Measurements from ENCODE around the gene ARMC5.
A peak's percentile ranks its signal among the peaks of the same experiment; 100 is the strongest.

The ARMC5 gene

GRCh38 chr16:31461201-31461920, 2.1 kb downstream of the ARMC5 start:
- no peak for DNase-seq (ENCODE audit: low spot score)

DNA sequence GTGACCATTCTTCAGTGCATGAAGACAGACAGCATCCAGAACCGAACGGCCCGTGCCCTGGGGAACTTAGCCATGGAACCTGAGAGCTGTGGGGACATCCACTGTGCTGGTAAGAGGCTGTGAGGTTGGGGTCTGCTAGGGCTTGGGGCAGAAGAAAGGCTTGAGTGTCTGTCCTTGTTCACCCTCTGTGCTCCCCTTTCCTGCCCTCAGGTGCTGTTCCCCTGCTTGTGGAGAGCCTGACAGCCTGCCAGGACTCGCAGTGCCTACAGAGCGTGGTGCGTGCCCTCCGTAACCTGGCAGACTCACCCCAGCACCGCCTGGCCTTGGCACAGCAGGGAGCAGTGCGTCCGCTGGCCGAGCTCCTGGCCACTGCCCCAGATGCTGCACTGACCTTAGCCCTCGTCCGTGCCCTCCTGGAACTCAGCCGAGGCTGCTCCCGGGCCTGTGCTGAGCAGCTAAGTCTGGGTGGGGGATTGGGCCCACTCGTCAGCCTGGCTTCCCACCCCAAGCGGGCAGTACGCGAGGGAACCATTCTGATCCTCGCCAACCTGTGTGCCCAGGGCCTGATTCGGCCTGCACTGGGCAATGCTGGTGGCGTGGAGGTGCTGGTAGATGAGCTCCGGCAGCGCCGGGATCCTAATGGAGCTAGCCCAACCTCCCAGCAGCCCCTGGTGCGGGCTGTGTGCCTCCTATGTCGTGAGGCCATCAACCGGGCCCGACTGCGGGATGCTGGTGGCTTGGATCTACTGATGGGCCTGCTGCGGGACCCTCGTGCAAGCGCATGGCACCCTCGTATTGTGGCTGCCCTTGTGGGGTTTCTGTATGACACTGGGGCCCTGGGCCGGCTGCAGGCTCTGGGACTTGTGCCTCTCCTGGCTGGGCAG, 2.9 kb downstream of the ARMC5 start:
- DNase-seq (ENCODE audit: low spot score): no peak

GRCh38 chr16:31464348-31464769, 5.1 kb downstream of the ARMC5 start:
- no peak for DNase-seq (ENCODE audit: low spot score)

- DNase-seq (ENCODE audit: low spot score): no peak
Measured at GRCh38 chr16:31464781-31465260, 5.5 kb downstream of the ARMC5 start.

- DNase-seq (ENCODE audit: low spot score): no peak
Measured at GRCh38 chr16:31465788-31466370, 6.6 kb downstream of the ARMC5 start.

DNA sequence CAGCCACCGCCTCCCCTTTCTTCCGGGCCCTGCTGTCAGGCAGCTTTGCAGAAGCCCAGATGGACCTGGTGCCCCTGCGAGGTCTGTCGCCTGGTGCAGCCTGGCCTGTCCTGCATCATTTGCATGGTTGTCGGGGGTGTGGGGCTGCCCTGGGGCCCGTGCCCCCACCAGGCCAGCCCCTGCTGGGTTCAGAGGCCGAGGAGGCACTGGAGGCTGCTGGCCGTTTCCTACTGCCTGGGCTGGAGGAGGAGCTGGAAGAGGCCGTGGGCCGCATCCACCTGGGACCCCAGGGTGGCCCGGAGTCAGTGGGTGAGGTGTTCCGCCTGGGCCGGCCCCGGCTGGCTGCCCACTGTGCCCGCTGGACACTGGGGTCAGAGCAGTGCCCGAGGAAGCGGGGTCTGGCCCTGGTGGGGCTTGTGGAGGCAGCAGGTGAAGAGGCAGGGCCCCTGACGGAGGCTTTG, 7.1 kb downstream of the ARMC5 start:
- no peak for DNase-seq (ENCODE audit: low spot score)

- DNase-seq (ENCODE audit: low spot score): peak; percentile 42
Measured at GRCh38 chr16:31467151-31467773, 8.0 kb downstream of the ARMC5 start.

DNA sequence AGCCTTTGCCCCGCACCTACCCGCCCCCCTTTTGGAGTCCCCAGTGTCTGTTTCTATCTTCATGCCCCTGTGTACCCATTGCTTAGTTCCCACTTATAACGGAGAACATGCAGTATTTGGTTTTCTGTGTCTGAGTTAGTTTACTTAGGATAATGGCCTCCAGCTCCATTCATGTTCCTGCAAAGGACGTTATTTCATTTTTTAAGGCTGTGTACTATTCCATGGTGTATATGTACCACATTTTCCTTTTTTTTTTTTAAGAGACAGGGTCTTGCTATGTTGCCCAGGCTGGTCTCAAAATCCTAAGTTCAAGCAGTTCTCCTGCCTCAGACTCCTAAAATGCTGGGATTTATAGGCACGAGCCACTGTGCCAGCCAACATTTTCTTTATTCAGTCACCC, 8.6 kb downstream of the ARMC5 start:
- no peak for DNase-seq (ENCODE audit: low spot score)

GRCh38 chr16:31470615-31471014, 11.3 kb downstream of the ARMC5 start:
- DNase-seq (ENCODE audit: low spot score): no peak

GRCh38 chr16:31471241-31471874, 12.1 kb downstream of the ARMC5 start:
- DNase-seq (ENCODE audit: low spot score): no peak

- no peak for DNase-seq (ENCODE audit: low spot score)
Measured at GRCh38 chr16:31471875-31472708, 12.8 kb downstream of the ARMC5 start, which contains the start of gene TGFB1I1. Gene TGFB1I1, plus strand, starts transcription at chr16:31472152. Its CDS starts 37 bp downstream, at chr16:31472189.

DNA sequence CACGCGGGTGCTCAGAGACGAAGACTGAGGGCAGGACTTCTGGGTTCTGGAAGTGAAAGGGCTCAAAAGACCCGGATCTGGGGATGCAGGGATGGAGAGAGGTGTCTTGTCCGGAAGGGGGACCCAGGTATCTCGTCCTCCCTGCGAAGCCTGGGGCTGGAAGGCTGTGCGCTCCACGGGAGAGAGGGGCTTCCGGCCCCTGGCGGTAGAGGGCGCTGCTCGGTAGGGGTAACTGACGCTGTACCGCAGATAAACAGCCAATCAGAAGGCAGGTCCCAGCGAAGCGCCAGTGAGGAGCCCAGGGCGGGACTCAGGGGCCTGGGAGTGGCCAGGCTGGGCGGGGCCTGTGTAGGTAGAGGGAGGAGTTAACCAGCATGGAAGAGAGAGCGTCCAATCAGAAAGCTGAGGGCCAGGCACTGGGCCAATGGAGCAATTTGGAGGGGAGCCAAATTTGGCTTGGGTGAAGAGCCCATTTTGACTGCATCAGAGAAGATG, 13.5 kb downstream of the ARMC5 start:
- no peak for DNase-seq (ENCODE audit: low spot score)

GRCh38 chr16:31473264-31473984, 14.1 kb downstream of the ARMC5 start:
- no peak for DNase-seq (ENCODE audit: low spot score)

GRCh38 chr16:31474173-31474714, 14.9 kb downstream of the ARMC5 start:
- DNase-seq (ENCODE audit: low spot score): no peak

DNA sequence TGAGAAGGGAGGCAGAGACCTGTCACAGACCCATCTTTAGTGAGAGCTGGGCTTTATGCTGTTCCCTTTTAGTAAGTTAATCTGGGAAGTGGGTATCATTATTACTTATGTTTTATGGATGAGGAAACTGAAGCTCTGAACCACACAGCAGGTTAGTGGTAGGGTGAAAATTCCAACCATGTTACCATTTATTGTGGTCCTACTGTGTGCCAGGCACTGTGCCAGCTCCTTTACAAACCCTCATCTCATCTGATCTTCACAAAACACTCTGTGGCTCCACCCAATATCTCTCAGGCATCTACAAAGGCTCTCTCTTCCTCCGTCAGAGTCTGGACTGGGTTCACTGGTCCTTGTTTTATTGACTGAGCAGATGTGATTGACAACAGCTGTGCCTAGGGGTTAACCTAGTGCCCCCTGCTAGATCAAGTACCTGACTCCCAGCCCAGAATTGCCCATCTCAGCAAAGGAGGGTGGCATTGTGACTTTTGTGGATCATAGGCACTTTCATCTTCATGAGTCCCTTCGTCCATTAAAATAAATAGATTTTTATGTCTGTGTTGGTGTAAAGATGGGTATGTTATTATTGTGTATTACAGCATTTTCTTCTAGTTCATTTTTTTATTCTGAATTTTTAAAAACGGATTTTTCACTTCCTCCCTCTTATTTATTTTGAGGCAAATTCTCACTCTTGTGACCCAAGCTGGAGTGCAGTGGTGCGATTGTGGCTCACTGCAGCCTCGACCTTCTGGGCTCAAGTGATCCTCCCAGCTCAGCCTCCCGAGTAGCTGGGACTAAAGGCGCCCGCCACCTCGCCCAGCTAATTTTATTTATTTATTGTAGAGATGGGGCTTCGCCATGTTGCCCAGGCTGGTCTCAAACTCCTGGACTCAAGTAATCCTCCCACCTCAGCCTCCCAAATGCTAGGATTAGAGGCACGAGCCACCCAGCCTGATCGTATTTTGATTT, 15.8 kb downstream of the ARMC5 start:
- DNase-seq (ENCODE audit: low spot score): no peak

GRCh38 chr16:31475946-31476302, 16.6 kb downstream of the ARMC5 start:
- DNase-seq (ENCODE audit: low spot score): no peak

DNA sequence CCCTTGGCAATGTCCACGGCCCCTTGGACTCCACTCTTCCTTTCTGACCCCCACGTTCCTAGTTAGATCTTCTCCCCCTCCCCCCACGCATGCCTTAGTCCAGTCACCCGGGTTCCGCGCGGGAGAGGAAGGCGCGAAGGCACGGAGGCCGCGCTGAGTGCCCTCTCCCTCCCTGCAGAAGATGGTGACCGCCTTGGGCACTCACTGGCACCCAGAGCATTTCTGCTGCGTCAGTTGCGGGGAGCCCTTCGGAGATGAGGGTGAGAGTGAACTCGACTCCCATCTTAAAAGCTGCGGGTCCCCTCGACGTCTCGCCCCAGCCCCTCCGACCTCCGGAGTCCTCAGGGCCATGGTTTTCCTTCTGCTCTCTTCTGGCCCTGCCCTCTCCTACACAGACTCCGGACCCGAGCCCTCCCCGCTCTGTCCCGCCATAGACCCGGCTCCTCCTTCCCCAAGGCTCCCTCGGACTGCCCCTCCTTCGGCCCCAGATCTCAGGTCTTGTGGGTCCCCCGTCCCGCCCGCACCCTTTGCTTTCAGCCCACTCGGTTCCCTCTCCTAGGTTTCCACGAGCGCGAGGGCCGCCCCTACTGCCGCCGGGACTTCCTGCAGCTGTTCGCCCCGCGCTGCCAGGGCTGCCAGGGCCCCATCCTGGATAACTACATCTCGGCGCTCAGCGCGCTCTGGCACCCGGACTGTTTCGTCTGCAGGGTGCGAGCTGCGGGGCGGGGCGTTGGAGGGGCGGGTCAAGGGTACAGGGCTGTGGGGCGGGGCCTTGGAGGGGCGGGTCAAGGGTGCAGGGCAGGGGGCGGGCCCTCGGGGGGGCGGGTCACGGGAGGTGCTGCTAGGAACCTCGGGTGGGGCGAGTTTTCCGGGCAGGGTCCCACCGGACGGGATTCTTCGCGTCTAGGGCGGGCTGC, 17.3 kb downstream of the ARMC5 start:
- peak; percentile 93 for DNase-seq (ENCODE audit: low spot score)
